Trophoblast cell (in vitro differentiated cells and primary cell): ENCODE data around the gene ADSL.

Source experiments
- DNase-seq, 2 donors: peaks; one replicate each; pipeline ENCODE4 v3.0.0-alpha.2; 2016
- H2AFZ ChIP-seq: 2 replicates; pipeline ENCODE4 v1.6.1; 2013; ENCODE audit warnings: low read length, moderate library complexity, mild to moderate bottlenecking; ENCODE audit not compliant: insufficient read depth, poor library complexity
- H2AK5ac ChIP-seq: 2 replicates; pipeline ENCODE4 v1.6.1; 2013; ENCODE audit warnings: mild to moderate bottlenecking, low read length
- H2BK120ac ChIP-seq: 2 replicates; pipeline ENCODE4 v1.6.1; 2013; ENCODE audit warnings: low read length, mild to moderate bottlenecking, moderate library complexity; ENCODE audit not compliant: insufficient read depth, poor library complexity
- H2BK12ac ChIP-seq: 2 replicates; pipeline ENCODE4 v1.6.1; 2013; ENCODE audit warnings: mild to moderate bottlenecking, low read length, moderate library complexity
- H2BK5ac ChIP-seq: 2 replicates; pipeline ENCODE4 v1.6.1; 2013; ENCODE audit warnings: low read length, low read depth, moderate library complexity, mild to moderate bottlenecking; ENCODE audit not compliant: poor library complexity
- H3K14ac ChIP-seq: 2 replicates; pipeline ENCODE4 v1.6.1; 2013; ENCODE audit warnings: mild to moderate bottlenecking, low read length
- H3K18ac ChIP-seq: 2 replicates; pipeline ENCODE4 v1.6.1; 2013; ENCODE audit warnings: mild to moderate bottlenecking, low read length
- H3K23ac ChIP-seq: 2 replicates; pipeline ENCODE4 v1.6.1; 2013; ENCODE audit warnings: low read length
- H3K27ac ChIP-seq: 2 replicates; pipeline ENCODE4 v1.5.1; 2013; ENCODE audit warnings: low read depth, mild to moderate bottlenecking, inconsistent platforms, low read length, moderate library complexity
- H3K27me3 ChIP-seq: 2 replicates; pipeline ENCODE4 v1.6.1; 2013; ENCODE audit warnings: inconsistent platforms, mild to moderate bottlenecking, low read length, moderate library complexity; ENCODE audit not compliant: insufficient read depth
- H3K36me3 ChIP-seq, 2 experiments: 1 replicate in 1 of 2; 2 replicates in 1 of 2; pipeline ENCODE4 v1.6.1; 2013; ENCODE audit warnings: low read length in 2 of 2, mild to moderate bottlenecking in 2 of 2, moderate library complexity in 1 of 2; ENCODE audit not compliant: insufficient read depth in 2 of 2, control insufficient read depth in 1 of 2
- H3K4ac ChIP-seq: 2 replicates; pipeline ENCODE4 v1.6.1; 2013; ENCODE audit warnings: low read depth, mild to moderate bottlenecking, low read length, moderate library complexity
- H3K4me1 ChIP-seq, 2 experiments: 1 replicate in 1 of 2; 2 replicates in 1 of 2; pipeline ENCODE4 v1.6.1; 2013; ENCODE audit warnings: low read length in 2 of 2, mild to moderate bottlenecking in 2 of 2, moderate library complexity in 1 of 2; ENCODE audit not compliant: insufficient read depth in 2 of 2, control insufficient read depth in 1 of 2
- H3K4me2 ChIP-seq: 2 replicates; pipeline ENCODE4 v1.6.1; 2013; ENCODE audit warnings: inconsistent platforms, mild to moderate bottlenecking, low read length, moderate library complexity
- H3K4me3 ChIP-seq: 2 replicates; pipeline ENCODE4 v1.5.1; 2013; ENCODE audit warnings: mild to moderate bottlenecking, low read depth, low read length, inconsistent platforms
- H3K79me1 ChIP-seq: one replicate; pipeline ENCODE4 v1.6.1; 2013; ENCODE audit warnings: low read length
- H3K79me2 ChIP-seq: 2 replicates; pipeline ENCODE4 v1.6.1; 2013; ENCODE audit warnings: low read length, mild to moderate bottlenecking; ENCODE audit not compliant: control insufficient read depth, insufficient read depth, poor library complexity
- H3K9ac ChIP-seq: 2 replicates; pipeline ENCODE4 v1.6.1; 2013; ENCODE audit warnings: mild to moderate bottlenecking, low read length
- H3K9me3 ChIP-seq: 2 replicates; pipeline ENCODE4 v1.6.1; 2013; ENCODE audit warnings: low read depth, mild to moderate bottlenecking, control low read depth, inconsistent platforms, low read length; ENCODE audit not compliant: insufficient read depth
- H4K12ac ChIP-seq: 2 replicates; pipeline ENCODE4 v1.6.1; 2013; ENCODE audit warnings: low read depth, mild to moderate bottlenecking, low read length, moderate library complexity
- H4K8ac ChIP-seq: 2 replicates; pipeline ENCODE4 v1.6.1; 2013; ENCODE audit warnings: low read depth, mild to moderate bottlenecking, low read length, moderate library complexity
- H4K91ac ChIP-seq: one replicate; pipeline ENCODE4 v1.6.1; 2013; ENCODE audit warnings: low read depth, mild to moderate bottlenecking, low read length, moderate library complexity
- WGBS: extraction: QIAGEN DNeasy Blood & Tissue Kit; methylation state at CpG from one replicate; pipeline ENCODE4 v1.1.7; 2013; ENCODE audit warnings: missing lambda C conversion rate; ENCODE audit not compliant: insufficient read length, insufficient coverage; ENCODE audit errors: extremely low coverage; 5-methylcytosine and 5-hydroxymethylcytosine counted together

ADSL gene

DNA sequence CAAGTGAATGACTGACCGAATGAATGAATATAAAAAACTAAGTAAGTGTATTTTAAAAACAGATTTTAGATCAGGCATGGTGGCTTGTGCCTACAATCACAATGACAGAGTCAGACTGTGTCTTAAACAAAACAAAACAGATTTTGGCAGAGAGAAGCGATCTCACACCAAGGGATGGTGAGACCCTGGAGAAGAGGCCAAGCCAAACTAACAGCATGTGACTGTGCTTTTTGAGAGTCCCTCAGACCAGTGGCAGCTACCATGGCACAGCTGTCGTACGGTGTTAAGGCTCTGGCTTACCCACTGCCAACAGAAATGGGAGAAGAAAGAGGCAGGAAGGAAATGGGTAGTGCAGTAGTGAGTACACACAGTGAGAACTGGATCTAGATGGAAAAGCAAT lies 84.7 kb downstream of the ADSL start:
- Histone ChIP-seq H2AFZ (no peak overlapping the region), H3K4ac (no peak overlapping the region), H3K9me3 (no peaks in the 10 kb centered on the region), H3K4me2 (no peak overlapping the region), H2AK5ac (no peak overlapping the region), H3K4me1 (no peaks in the 10 kb centered on the region), H3K27me3 (no peaks in the 10 kb centered on the region), H3K27ac (no peak overlapping the region), H3K23ac (no peak overlapping the region), H4K91ac (no peak overlapping the region), H2BK120ac (no peak overlapping the region), H3K18ac (no peak overlapping the region), H2BK5ac (no peak overlapping the region), H3K4me3 (no peak overlapping the region), H3K36me3 (peaks cover 47 to 63% of the 10 kb centered on the region in 2 experiments), H4K12ac (no peak overlapping the region), H3K14ac (no peak overlapping the region), H3K9ac (no peak overlapping the region), H3K79me1 (no peaks in the 10 kb centered on the region), H2BK12ac (no peak overlapping the region), H4K8ac (no peak overlapping the region), H3K79me2 (no peaks in the 10 kb centered on the region)
- no peak for DNase-seq
- WGBS, result no CpG with 5 or more reads among the region's 4 CpGs

DNA sequence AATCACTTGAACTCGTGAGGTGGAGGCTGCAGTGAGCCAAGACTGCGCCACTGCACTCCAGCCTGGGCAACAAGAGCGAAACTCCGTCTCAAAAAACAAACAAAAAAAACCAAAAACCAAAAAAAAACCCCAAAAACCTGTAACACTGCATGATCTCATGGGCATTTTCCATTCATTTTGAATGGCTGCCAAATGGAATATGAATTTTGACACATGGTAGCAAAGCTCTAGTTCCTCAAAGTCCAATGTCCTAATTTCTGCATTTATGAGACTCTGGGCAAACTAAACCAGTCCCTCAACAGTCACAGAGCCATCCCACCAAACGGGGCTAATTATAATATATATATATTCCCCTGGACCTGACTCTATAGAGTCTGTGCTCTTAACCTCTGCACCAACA lies 85.9 kb downstream of the ADSL start:
- Histone ChIP-seq H3K36me3 (peaks cover 36 to 52% of the 10 kb centered on the region in 2 experiments), H3K27me3 (no peaks in the 10 kb centered on the region), H3K9ac (no peak overlapping the region), H3K4ac (no peak overlapping the region), H2BK12ac (no peak overlapping the region), H3K4me3 (no peak overlapping the region), H4K91ac (no peak overlapping the region), H2AFZ (no peak overlapping the region), H3K4me1 (peaks cover 0 to 2% of the 10 kb centered on the region in 2 experiments), H3K9me3 (no peaks in the 10 kb centered on the region), H4K8ac (no peak overlapping the region), H3K27ac (no peak overlapping the region), H3K23ac (no peak overlapping the region), H4K12ac (no peak overlapping the region), H3K79me1 (no peaks in the 10 kb centered on the region), H2AK5ac (no peak overlapping the region), H3K18ac (no peak overlapping the region), H3K4me2 (no peak overlapping the region), H3K14ac (no peak overlapping the region), H3K79me2 (no peaks in the 10 kb centered on the region), H2BK120ac (no peak overlapping the region), H2BK5ac (no peak overlapping the region)
- peak in 1 of 2 donors; percentile 37 for DNase-seq
- no CpG with 5 or more reads among the region's 5 CpGs for WGBS

- no peak overlapping the region for H3K18ac ChIP-seq
Measured at GRCh38 chr22:40432625-40433024, 86.3 kb downstream of the ADSL start.

DNA sequence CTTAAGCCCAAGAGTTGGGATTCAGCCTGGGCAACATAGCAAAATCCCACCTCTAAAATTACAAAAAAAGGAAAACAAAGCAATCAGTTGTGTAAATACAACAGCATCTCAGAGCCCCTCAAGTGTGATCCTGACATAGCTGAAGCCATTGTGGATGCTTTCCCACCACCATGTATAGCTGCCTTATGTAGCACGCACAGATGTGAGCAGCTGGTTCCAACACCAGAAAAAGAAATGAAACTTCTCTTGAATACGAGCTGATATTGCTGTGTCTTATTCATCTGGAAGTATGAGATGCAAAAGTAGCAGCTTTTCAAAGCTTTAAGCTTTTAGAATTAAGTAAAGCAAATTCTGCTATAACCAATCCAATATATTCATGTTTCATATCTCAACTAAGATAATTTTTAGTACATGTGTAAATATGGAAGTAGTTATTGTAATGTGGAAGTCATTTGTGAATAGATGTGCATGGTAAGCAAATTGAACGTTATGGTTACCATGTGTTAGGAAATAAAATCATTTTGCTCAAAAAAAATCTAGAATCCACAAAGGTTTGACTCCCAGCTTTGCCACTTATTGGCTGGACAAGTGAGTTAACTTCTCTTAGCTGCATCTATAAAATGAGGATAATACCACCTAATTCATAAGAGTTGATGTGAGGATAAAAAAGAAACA lies 87.3 kb downstream of the ADSL start:
- H3K36me3 ChIP-seq, result peaks cover 29 to 39% of the 10 kb centered on the region in 2 experiments
- H3K4ac ChIP-seq, result no peak overlapping the region
- no peaks in the 10 kb centered on the region for H3K79me2 ChIP-seq
- no peak for DNase-seq
- no CpG with 5 or more reads among the region's 3 CpGs for WGBS
- no peak overlapping the region for H3K27ac ChIP-seq
- no peak overlapping the region for H2BK12ac ChIP-seq
- H3K23ac ChIP-seq, result no peak overlapping the region
- no peak overlapping the region for H3K4me3 ChIP-seq
- H3K79me1 ChIP-seq, result no peaks in the 10 kb centered on the region
- H3K18ac ChIP-seq, result no peak overlapping the region
- peaks cover 2 to 9% of the 10 kb centered on the region in 2 experiments for H3K4me1 ChIP-seq
- H3K9me3 ChIP-seq, result no peaks in the 10 kb centered on the region
- H4K12ac ChIP-seq, result no peak overlapping the region
- H2AFZ ChIP-seq, result no peak overlapping the region
- H3K9ac ChIP-seq, result no peak overlapping the region
- H2BK120ac ChIP-seq, result no peak overlapping the region
- H2AK5ac ChIP-seq, result no peak overlapping the region
- no peak overlapping the region for H2BK5ac ChIP-seq
- no peak overlapping the region for H3K14ac ChIP-seq
- no peak overlapping the region for H4K8ac ChIP-seq
- no peak overlapping the region for H3K4me2 ChIP-seq
- H4K91ac ChIP-seq, result no peak overlapping the region
- no peaks in the 10 kb centered on the region for H3K27me3 ChIP-seq

More at GRCh38 chr22:40432625-40433024, 86.3 kb downstream of the ADSL start:
- Histone ChIP-seq H3K23ac (no peak overlapping the region), H4K91ac (no peak overlapping the region), H3K4me3 (no peak overlapping the region), H4K12ac (no peak overlapping the region), H2AFZ (no peak overlapping the region), H2BK5ac (no peak overlapping the region), H3K79me1 (no peaks in the 10 kb centered on the region), H3K27me3 (no peaks in the 10 kb centered on the region), H2BK12ac (no peak overlapping the region), H3K9me3 (no peaks in the 10 kb centered on the region), H2BK120ac (no peak overlapping the region), H3K36me3 (peaks cover 34 to 48% of the 10 kb centered on the region in 2 experiments), H4K8ac (no peak overlapping the region), H3K4me2 (no peak overlapping the region), H3K4ac (no peak overlapping the region), H3K14ac (no peak overlapping the region), H3K79me2 (no peaks in the 10 kb centered on the region), H3K27ac (no peak overlapping the region), H2AK5ac (no peak overlapping the region), H3K4me1 (peaks cover 0 to 6% of the 10 kb centered on the region in 2 experiments), H3K9ac (no peak overlapping the region)
- WGBS, result no CpG with 5 or more reads among the region's 2 CpGs
- no peak for DNase-seq
